ENCODE data around the gene PSMD6.

PSMD6 gene

DNA sequence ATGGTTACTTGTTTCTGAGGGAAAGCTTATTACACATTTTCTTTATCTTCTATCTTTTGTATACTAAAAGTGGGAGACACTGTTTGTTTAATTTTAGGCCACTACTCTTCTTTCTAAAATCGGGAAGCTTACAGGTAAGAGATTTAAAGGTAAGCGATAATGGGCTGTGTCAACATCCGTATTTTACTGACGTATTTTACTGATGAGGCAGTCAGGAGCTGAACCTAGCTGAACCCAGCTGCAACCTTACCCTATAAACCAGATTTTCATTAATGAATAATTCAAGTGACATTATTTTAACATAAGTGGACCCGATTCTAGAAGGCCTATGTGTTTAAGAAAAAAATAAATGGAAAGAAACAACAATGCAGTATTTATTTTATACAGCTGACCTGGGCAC lies 13.1 kb downstream of the PSMD6 start:
- no peaks in the 10 kb centered on the region for H3K27me3 ChIP-seq (ENCODE audit: insufficient read depth, poor library complexity, severe bottlenecking)
- no peak overlapping the region for H3K27ac ChIP-seq (replicated peaks)
- no peak for DNase-seq (ENCODE audit: low read depth in 1 of 2, low spot score in 1 of 2)
- no peak for TF ChIP-seq REST (IDR thresholded peaks at IDR 0.05; ENCODE audit: insufficient replicate concordance, low read depth)
- TF ChIP-seq SPI1 (IDR thresholded peaks at IDR 0.05; ENCODE audit: borderline replicate concordance, low read depth), result no peak
- TF ChIP-seq CTCF (IDR thresholded peaks at IDR 0.05; ENCODE audit: insufficient read depth, low read length), result no peak
- TF ChIP-seq POLR2AphosphoS5 (IDR thresholded peaks at IDR 0.05; ENCODE audit: low read depth), result no peak
- TF ChIP-seq GABPA (IDR thresholded peaks at IDR 0.05; ENCODE audit: low read depth), result no peak
- no peak overlapping the region for H3K4me3 ChIP-seq (replicated peaks; ENCODE audit: insufficient read depth, low read length)

- Histone ChIP-seq H3K27ac (replicated peaks) (no peak overlapping the region), H3K27me3 (ENCODE audit: insufficient read depth, poor library complexity, severe bottlenecking) (no peaks in the 10 kb centered on the region), H3K4me3 (replicated peaks; ENCODE audit: insufficient read depth, low read length) (no peak overlapping the region)
- no peak for DNase-seq (ENCODE audit: low read depth in 1 of 2, low spot score in 1 of 2)
- TF ChIP-seq POLR2AphosphoS5 (IDR thresholded peaks at IDR 0.05; ENCODE audit: low read depth), result peak; percentile 26; the same call in 1 of the 2 replicates
- TF ChIP-seq GABPA (IDR thresholded peaks at IDR 0.05; ENCODE audit: low read depth), result no peak
- no peak for TF ChIP-seq CTCF (IDR thresholded peaks at IDR 0.05; ENCODE audit: insufficient read depth, low read length)
- no peak for TF ChIP-seq SPI1 (IDR thresholded peaks at IDR 0.05; ENCODE audit: borderline replicate concordance, low read depth)
- TF ChIP-seq REST (IDR thresholded peaks at IDR 0.05; ENCODE audit: insufficient replicate concordance, low read depth), result no peak
Observed at GRCh38 chr3:64009528-64009927, 13.8 kb downstream of the PSMD6 start.

- Histone ChIP-seq H3K4me3 (replicated peaks; ENCODE audit: insufficient read depth, low read length) (no peak overlapping the region), H3K27ac (replicated peaks) (no peak overlapping the region), H3K27me3 (ENCODE audit: insufficient read depth, poor library complexity, severe bottlenecking) (no peaks in the 10 kb centered on the region)
- TF ChIP-seq POLR2AphosphoS5 (IDR thresholded peaks at IDR 0.05; ENCODE audit: low read depth) (peak; percentile 34), REST (IDR thresholded peaks at IDR 0.05; ENCODE audit: insufficient replicate concordance, low read depth) (no peak), GABPA (IDR thresholded peaks at IDR 0.05; ENCODE audit: low read depth) (no peak)
- DNase-seq (ENCODE audit: low read depth in 1 of 2, low spot score in 1 of 2), result no peak
Observed at GRCh38 chr3:64008487-64009351, 14.6 kb downstream of the PSMD6 start.
